GM19324 (cell line): ENCODE measurements around the gene MYOM1.

Experiments
- ATAC-seq: cut with Tn5 transposase; IDR thresholded peaks from one replicate; pipeline ENCODE4 v1.9.1; 2021; ENCODE audit warnings: mild to moderate bottlenecking, moderate library complexity; ENCODE audit not compliant: unreplicated experiment, low FRiP score

MYOM1 gene

GRCh38 chr18:3122851-3123250 lies 96.9 kb downstream of the MYOM1 start:
- ATAC-seq, result no peak

- no peak for ATAC-seq
These were observed 98.5 kb downstream of the MYOM1 start for GRCh38 chr18:3121259-3121658.

GRCh38 chr18:3120356-3120755 lies 99.4 kb downstream of the MYOM1 start:
- no peak for ATAC-seq

GRCh38 chr18:3119401-3120341 lies 100.1 kb downstream of the MYOM1 start:
- no peak for ATAC-seq

- ATAC-seq, result no peak
These were observed 101.4 kb downstream of the MYOM1 start for GRCh38 chr18:3118195-3119010.

GRCh38 chr18:3117493-3118192 lies 102.1 kb downstream of the MYOM1 start:
- no peak for ATAC-seq

- ATAC-seq, result no peak
These were observed 104.2 kb downstream of the MYOM1 start for GRCh38 chr18:3115447-3116030.

GRCh38 chr18:3114451-3114850 lies 105.3 kb downstream of the MYOM1 start:
- ATAC-seq, result no peak

GRCh38 chr18:3114026-3114425 lies 105.7 kb downstream of the MYOM1 start:
- ATAC-seq, result no peak

- no peak for ATAC-seq
These were observed 108.1 kb downstream of the MYOM1 start for GRCh38 chr18:3111523-3112240.

- ATAC-seq, result no peak
These were observed 109.6 kb downstream of the MYOM1 start for GRCh38 chr18:3110034-3110752.

GRCh38 chr18:3107740-3108151 lies 112.0 kb downstream of the MYOM1 start:
- ATAC-seq, result no peak

GRCh38 chr18:3104190-3105054 lies 115.3 kb downstream of the MYOM1 start:
- ATAC-seq, result no peak

GRCh38 chr18:3103576-3103975 lies 116.2 kb downstream of the MYOM1 start:
- no peak for ATAC-seq

- ATAC-seq, result no peak
These were observed 116.8 kb downstream of the MYOM1 start for GRCh38 chr18:3102983-3103382.

GRCh38 chr18:3100498-3101132 lies 119.2 kb downstream of the MYOM1 start:
- ATAC-seq, result no peak

GRCh38 chr18:3099327-3099726 lies 120.4 kb downstream of the MYOM1 start:
- ATAC-seq, result no peak

GRCh38 chr18:3097082-3097481 lies 122.7 kb downstream of the MYOM1 start:
- no peak for ATAC-seq
